A673 (cell line): ENCODE data around the gene VPS13D.

Source experiments
- CTCF ChIP-seq: fragments of 300-800, 200-600 bp; sonication (generic); conservative IDR thresholded peaks from 2 replicates; pipeline ENCODE4 v1.5.1; 2017; ENCODE audit warnings: low read depth, mild to moderate bottlenecking, antibody characterized with exemption, low read length, moderate library complexity, mixed read lengths
- EZH2 ChIP-seq: fragments of 200-600 bp; sonication (generic); IDR thresholded peaks from 2 replicates; pipeline ENCODE4 v1.6.1; 2017; ENCODE audit warnings: borderline replicate concordance, low read depth, mild to moderate bottlenecking, mixed read lengths, antibody characterized with exemption, low read length; ENCODE audit not compliant: poor library complexity, severe bottlenecking

DNA sequence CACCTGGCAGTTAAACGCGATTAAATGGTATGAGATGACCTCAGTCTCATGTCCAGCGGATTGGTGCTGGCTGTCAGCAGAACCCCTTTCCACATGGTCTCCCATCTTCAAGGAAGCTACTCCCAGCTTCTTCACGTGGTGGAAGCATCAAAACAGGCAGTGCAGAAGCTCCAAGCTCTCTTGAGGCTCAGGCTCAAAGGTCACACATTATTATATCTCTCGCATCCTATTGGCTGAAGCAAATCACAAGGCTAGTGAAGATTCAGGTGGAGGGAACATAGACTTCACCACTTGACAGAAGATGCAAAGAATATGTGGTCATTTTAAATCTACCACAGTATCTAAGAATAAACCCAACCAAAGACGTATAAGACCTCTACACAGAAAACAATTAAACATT is 181.9 kb downstream of the VPS13D start:
- TF ChIP-seq CTCF (no peak), EZH2 (no peak)
